ENCODE data around the gene GTF3A. TPM values are rescaled to one million over a fixed set of nuclear protein-coding genes. Genes with fewer than 3 reads are reported as not detected.
A peak's percentile ranks its signal among the peaks of the same experiment; 100 is the strongest.

The GTF3A gene
- total RNA-seq, 1 donor: 111 TPM

DNA sequence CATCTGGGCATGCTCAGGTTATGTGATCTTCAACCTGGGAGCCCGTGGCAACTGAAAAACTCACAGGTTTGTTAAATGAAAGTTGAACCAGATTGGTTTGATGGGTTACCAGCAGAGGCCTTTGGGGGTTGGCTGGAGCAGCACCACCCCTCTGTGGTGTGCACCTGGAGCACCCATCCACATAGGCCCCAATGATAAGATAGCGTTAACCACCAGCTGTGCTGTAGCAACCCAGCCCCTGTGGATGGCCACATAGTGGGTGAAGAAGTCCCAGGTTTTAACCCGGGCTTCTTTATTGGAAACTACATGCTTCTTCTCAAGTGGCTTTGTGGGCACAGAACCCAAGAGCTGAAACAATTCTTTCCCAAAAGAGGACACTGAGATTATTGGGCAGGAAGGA is 48.5 kb downstream of the GTF3A start:
- H3K36me3 ChIP-seq (ENCODE audit: insufficient read depth, low read length): no peaks in the 10 kb centered on the region
- H3K9me3 ChIP-seq (ENCODE audit: low read depth, low read length): no peaks in the 10 kb centered on the region
- TF ChIP-seq, protein P1, sequence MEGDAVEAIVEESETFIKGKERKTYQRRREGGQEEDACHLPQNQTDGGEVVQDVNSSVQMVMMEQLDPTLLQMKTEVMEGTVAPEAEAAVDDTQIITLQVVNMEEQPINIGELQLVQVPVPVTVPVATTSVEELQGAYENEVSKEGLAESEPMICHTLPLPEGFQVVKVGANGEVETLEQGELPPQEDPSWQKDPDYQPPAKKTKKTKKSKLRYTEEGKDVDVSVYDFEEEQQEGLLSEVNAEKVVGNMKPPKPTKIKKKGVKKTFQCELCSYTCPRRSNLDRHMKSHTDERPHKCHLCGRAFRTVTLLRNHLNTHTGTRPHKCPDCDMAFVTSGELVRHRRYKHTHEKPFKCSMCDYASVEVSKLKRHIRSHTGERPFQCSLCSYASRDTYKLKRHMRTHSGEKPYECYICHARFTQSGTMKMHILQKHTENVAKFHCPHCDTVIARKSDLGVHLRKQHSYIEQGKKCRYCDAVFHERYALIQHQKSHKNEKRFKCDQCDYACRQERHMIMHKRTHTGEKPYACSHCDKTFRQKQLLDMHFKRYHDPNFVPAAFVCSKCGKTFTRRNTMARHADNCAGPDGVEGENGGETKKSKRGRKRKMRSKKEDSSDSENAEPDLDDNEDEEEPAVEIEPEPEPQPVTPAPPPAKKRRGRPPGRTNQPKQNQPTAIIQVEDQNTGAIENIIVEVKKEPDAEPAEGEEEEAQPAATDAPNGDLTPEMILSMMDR (IDR thresholded peaks at IDR 0.05; ENCODE audit: extremely low read depth, low read depth, low read length): no peak
- no peak overlapping the region for H2AFZ ChIP-seq (ENCODE audit: low read length)
- no peak for DNase-seq (ENCODE audit: insufficient read length, low spot score, missing footprints)
- H3K4me3 ChIP-seq (ENCODE audit: insufficient read depth, low read length): no peak overlapping the region
- H3K79me2 ChIP-seq (ENCODE audit: insufficient read depth, low read length): no peaks in the 10 kb centered on the region
- H3K4me2 ChIP-seq (ENCODE audit: insufficient read depth, low read length): no peak overlapping the region
- H3K27me3 ChIP-seq (ENCODE audit: insufficient read depth, low read length): peaks cover 6% of the 10 kb centered on the region
- H4K20me1 ChIP-seq (ENCODE audit: insufficient read depth, low read length): no peaks in the 10 kb centered on the region
- H3K4me1 ChIP-seq (ENCODE audit: insufficient read depth, low read length): peaks cover 12% of the 10 kb centered on the region
- H3K27ac ChIP-seq (ENCODE audit: low read depth, low read length): no peak overlapping the region

DNA sequence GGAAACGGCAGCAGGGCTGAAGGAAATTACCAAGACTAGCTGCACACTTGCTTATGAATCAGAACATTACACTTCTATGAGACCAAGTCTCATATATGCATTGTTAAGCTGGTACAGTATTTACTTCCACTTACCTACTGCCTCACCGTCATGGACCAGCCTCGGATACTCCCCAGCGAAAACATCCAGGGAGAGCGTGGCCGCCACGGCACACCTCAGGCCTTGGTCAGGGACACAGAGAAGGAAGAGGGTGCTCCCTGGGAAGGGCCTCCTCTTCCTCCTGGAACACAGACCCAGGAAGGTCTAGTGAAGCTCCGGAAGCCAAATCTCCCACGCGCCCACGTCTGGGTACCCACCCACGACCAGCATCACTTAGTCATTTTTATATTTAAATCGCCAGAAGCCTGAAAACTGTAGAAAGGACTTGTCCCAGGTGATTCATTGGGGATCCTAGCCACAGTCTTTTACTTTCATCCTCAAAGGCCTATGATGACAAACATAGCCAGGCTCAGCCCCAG is 50.4 kb downstream of the GTF3A start:
- H4K20me1 ChIP-seq (ENCODE audit: insufficient read depth, low read length): no peaks in the 10 kb centered on the region

DNA sequence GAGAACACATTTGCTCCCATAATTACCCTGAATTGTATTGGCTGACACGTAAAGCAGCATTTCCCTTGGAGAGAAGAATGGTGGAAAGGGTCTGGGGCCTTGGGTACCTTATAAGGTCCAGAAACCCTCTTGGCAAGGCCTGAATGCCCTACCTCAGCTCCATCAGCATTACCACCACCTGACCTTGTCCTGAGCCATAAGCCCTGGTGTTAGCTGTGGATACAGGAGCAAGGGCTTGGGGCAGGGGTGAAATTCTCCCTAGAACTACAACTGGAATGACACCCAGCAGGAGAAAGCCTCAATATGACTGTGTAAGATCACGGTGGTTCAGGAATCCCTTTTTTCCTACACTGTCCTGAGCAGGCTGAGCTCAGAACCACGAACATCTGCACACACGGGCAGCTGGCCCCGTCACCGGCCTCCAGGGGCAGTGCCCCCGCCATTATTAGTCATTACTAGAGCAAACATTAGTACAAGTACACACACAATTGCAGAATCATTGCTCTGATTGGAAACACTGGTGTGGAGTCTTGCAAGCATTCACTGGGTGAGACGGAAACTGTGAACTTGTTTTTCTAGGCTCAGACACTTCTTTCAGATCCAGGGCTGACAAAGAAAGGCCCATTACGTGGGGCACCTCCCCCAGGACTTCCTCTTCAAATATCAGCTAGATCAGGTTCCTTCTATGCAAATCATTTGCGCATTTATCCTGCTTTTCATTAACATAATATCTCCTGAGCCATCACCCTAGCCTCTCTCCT is 52.7 kb downstream of the GTF3A start:
- TF ChIP-seq, protein P1 (IDR thresholded peaks at IDR 0.05; ENCODE audit: extremely low read depth, low read depth, low read length): no peak
- no peaks in the 10 kb centered on the region for H3K9me3 ChIP-seq (ENCODE audit: low read depth, low read length)
- peak; percentile 87 for DNase-seq (ENCODE audit: insufficient read length, low spot score, missing footprints)
- H3K27me3 ChIP-seq (ENCODE audit: insufficient read depth, low read length): no peaks in the 10 kb centered on the region
- H4K20me1 ChIP-seq (ENCODE audit: insufficient read depth, low read length): no peaks in the 10 kb centered on the region
- peaks cover 12% of the 10 kb centered on the region for H3K4me1 ChIP-seq (ENCODE audit: insufficient read depth, low read length)
- H3K36me3 ChIP-seq (ENCODE audit: insufficient read depth, low read length): no peaks in the 10 kb centered on the region
- peak overlapping the region; percentile 36 for H3K4me2 ChIP-seq (ENCODE audit: insufficient read depth, low read length)
- H3K79me2 ChIP-seq (ENCODE audit: insufficient read depth, low read length): no peaks in the 10 kb centered on the region
- H3K27ac ChIP-seq (ENCODE audit: low read depth, low read length): no peak overlapping the region
- no peak overlapping the region for H2AFZ ChIP-seq (ENCODE audit: low read length)
- H3K4me3 ChIP-seq (ENCODE audit: insufficient read depth, low read length): no peak overlapping the region

More for the DNA sequence above, 50.4 kb downstream of the GTF3A start:
- TF ChIP-seq, protein P1 (IDR thresholded peaks at IDR 0.05; ENCODE audit: extremely low read depth, low read depth, low read length): no peak
- H3K27ac ChIP-seq (ENCODE audit: low read depth, low read length): no peak overlapping the region
- no peak overlapping the region for H3K4me2 ChIP-seq (ENCODE audit: insufficient read depth, low read length)
- no peak overlapping the region for H2AFZ ChIP-seq (ENCODE audit: low read length)
- no peaks in the 10 kb centered on the region for H3K36me3 ChIP-seq (ENCODE audit: insufficient read depth, low read length)
- no peaks in the 10 kb centered on the region for H3K79me2 ChIP-seq (ENCODE audit: insufficient read depth, low read length)
- no peak overlapping the region for H3K4me3 ChIP-seq (ENCODE audit: insufficient read depth, low read length)
- H3K4me1 ChIP-seq (ENCODE audit: insufficient read depth, low read length): peaks cover 12% of the 10 kb centered on the region
- no peaks in the 10 kb centered on the region for H3K9me3 ChIP-seq (ENCODE audit: low read depth, low read length)
- DNase-seq (ENCODE audit: insufficient read length, low spot score, missing footprints): no peak
- H3K27me3 ChIP-seq (ENCODE audit: insufficient read depth, low read length): peaks cover 6% of the 10 kb centered on the region

DNA sequence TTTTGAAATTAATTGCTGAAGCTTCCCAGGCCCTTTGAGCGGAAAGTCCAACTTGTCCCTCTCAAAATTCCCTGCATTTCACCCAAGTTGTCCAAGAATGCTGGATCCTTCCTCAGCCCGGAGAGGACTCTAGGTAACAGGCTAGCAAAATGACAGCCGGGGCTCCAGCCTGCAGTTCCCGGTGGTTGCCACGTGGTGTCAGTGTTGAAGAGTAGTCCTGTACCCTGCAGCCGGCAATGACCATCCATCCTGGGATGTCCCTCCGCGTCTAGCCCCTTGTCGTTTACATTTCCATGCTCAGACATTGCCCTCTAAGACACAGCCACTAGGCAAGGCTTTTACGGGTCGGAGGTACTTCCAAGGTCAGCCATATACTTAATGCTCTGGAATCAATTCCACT is 57.3 kb downstream of the GTF3A start:
- TF ChIP-seq, protein P1 (IDR thresholded peaks at IDR 0.05; ENCODE audit: extremely low read depth, low read depth, low read length): peak; percentile 57
- no peaks in the 10 kb centered on the region for H3K9me3 ChIP-seq (ENCODE audit: low read depth, low read length)
- H3K36me3 ChIP-seq (ENCODE audit: insufficient read depth, low read length): no peaks in the 10 kb centered on the region
- no peak for DNase-seq (ENCODE audit: insufficient read length, low spot score, missing footprints)
- no peak overlapping the region for H2AFZ ChIP-seq (ENCODE audit: low read length)
- no peaks in the 10 kb centered on the region for H3K27me3 ChIP-seq (ENCODE audit: insufficient read depth, low read length)
- no peak overlapping the region for H3K4me2 ChIP-seq (ENCODE audit: insufficient read depth, low read length)
- no peak overlapping the region for H3K27ac ChIP-seq (ENCODE audit: low read depth, low read length)
- no peaks in the 10 kb centered on the region for H3K79me2 ChIP-seq (ENCODE audit: insufficient read depth, low read length)
- no peaks in the 10 kb centered on the region for H4K20me1 ChIP-seq (ENCODE audit: insufficient read depth, low read length)
- no peak overlapping the region for H3K4me3 ChIP-seq (ENCODE audit: insufficient read depth, low read length)
- H3K4me1 ChIP-seq (ENCODE audit: insufficient read depth, low read length): peaks cover 11% of the 10 kb centered on the region

Measured in osteoblast (primary cell).